Measurements from ENCODE around the gene ATP1B1.
"Not testable (repeated sequence)": the region's sequence is repeated elsewhere in the genome, so short reads cannot be mapped to it uniquely, and the experiment has no call there.

The ATP1B1 gene

DNA sequence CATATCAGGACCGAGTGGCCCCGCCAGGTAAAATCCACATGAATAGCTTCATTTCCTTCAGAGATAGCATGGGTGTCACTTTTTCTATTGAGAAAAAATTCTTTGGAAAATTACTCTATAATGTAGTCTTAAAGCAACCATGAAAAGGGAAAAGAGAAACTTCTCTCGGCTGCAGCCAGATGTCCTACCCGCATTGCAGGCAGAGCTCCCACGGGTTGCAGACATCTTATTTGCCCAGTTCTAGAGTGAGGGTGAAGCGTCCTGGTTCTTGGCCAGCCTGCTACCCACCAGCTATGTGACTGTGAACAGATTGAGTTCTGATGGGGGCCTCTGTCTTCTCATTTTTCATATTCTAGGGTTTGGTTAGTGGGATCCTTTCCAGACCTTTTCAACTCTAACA lies 5.0 kb downstream of the ATP1B1 start:
- DNase-seq (ENCODE audit: extremely low spot score, insufficient read length, low read depth) (no peak), FAIRE-seq (no peak)

DNA sequence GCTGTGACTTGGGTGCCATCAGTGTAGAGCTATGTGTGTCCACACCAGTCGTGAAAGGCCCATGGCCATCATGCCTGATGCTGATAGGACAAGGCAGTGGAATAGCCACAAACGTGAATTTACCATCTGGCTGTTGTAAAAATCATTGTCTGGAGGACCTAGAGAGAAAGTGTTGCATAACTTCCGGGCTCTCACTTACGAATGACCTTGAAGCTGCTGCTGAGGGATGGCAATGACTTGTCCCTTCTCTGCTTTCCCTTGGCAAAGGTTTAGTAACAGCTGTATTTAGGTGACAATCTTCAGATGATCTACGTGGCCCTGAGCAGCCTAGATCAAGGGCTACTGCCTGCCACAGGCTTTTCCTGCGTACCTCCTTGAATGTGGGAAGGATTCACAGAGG lies 5.8 kb downstream of the ATP1B1 start:
- DNase-seq (ENCODE audit: extremely low spot score, insufficient read length, low read depth) (no peak), FAIRE-seq (no peak)

DNA sequence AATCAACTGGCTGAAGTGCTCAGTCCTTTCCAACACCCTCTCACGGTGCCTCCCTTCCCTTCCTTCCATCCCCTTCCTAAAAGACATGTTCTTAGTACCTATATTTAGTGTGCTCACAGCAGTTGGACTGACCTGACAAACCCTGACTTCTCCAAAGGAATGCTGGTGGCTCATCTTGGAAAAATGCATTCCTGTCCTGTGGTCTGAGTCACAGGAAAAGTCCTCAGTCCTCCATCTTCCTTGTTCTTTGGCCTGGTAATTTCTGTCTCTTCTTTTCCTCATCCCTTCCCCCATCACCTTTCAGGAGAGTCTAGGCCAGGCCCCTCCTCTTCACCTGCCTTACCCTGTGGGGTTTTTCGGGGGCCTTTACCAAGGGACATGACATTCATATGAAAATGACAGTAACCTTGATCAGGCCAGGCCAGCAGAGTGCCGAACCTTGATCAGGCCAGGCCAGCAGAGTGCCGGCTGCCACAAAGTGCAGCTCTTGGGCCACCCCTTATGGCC lies 7.2 kb downstream of the ATP1B1 start:
- DNase-seq (ENCODE audit: extremely low spot score, insufficient read length, low read depth) = no peak
- no peak for FAIRE-seq

GRCh38 chr1:169115891-169116585 lies 9.5 kb downstream of the ATP1B1 start:
- peak; percentile 80 for FAIRE-seq
- peak; percentile 18 for DNase-seq (ENCODE audit: extremely low spot score, insufficient read length, low read depth)

DNA sequence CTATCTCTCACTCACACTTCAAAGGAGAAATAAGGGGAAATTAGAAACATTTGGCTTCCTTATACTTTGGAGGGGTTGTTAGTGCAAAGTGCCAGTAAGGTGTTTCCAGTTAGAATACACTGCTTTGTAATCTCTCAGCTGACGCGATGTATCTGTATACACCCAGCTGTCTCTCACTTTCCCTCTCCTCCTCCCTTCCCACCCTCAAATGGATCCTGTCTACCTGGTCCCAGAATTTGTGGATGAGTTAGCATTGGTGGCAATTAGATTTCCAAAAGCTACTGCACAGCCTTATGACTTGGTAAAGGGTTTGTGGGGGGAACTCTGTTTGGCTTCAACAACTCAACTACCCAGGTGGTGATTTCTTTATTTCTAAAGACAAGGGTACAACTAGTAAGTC lies 10.5 kb downstream of the ATP1B1 start:
- FAIRE-seq = no peak
- DNase-seq (ENCODE audit: extremely low spot score, insufficient read length, low read depth) = no peak

GRCh38 chr1:169117599-169117998 lies 11.1 kb downstream of the ATP1B1 start:
- FAIRE-seq = no peak
- DNase-seq (ENCODE audit: extremely low spot score, insufficient read length, low read depth) = no peak

- DNase-seq (ENCODE audit: extremely low spot score, insufficient read length, low read depth) = no peak
- no peak for FAIRE-seq
Observed at GRCh38 chr1:169118227-169118626, 11.7 kb downstream of the ATP1B1 start.

DNA sequence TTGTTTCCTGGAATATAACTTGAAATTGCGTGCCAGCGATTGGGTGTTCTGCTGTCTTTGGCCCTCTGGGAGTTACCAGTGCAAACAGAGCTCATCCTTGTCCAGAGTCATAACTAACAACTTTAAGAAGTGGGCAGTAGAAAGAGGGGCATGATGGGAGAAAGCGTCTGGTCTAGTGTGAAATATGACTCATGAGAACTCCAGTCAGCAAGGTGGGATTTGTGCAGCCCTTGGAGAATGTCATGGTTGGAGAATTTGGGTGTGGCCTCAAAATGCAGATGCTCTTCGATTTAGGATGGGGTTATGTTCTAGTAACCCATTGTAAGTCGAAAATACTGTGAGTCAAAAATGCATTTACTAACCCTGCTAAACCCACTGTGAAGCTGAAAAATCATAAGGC lies 12.9 kb downstream of the ATP1B1 start:
- FAIRE-seq = no peak
- DNase-seq (ENCODE audit: extremely low spot score, insufficient read length, low read depth) = no peak

- FAIRE-seq (no peak), DNase-seq (ENCODE audit: extremely low spot score, insufficient read length, low read depth) (no peak)
Observed at GRCh38 chr1:169120066-169120465, 13.6 kb downstream of the ATP1B1 start.

DNA sequence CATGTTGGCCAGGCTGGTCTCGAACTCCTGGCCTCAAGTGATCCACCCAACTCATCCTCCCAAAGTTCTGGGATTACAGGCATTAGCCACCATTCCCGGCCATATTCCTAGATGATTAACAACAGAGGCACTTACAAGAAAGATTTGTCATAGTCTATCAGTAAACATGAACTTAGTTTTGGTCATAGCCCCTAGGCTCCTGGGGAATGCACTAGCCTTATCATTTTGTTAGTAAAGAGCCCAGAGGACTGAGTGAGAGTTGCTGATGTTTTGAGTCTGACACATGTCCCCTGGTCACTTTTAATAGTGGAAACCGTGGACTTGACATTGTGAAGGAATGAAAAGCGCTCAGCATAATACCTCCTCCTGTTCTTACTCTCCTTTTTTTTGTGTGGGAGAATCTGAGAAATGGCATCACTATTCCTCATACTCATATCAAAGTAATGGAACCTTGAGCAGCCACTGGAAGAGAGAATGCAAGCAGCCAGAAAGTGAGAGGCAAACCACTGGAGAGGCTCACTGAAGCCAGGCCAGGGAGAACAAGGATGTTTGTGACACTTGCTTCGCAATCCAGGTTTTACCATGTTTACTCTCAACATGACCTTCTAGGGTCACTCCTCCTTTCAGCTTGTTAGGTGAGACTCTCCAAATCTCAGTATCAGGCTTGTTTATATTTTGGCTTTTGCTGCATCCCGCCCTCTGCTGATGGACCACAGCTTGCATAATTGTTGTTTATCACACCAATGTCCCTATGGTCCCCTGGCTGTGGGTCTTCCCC lies 14.8 kb downstream of the ATP1B1 start:
- no peak for DNase-seq (ENCODE audit: extremely low spot score, insufficient read length, low read depth)
- no peak for FAIRE-seq

- DNase-seq (ENCODE audit: extremely low spot score, insufficient read length, low read depth) (no peak), FAIRE-seq (peak; percentile 61)
Observed at GRCh38 chr1:169122976-169123375, 16.5 kb downstream of the ATP1B1 start.

GRCh38 chr1:169124459-169124858 lies 18.0 kb downstream of the ATP1B1 start:
- FAIRE-seq = no peak
- no peak for DNase-seq (ENCODE audit: extremely low spot score, insufficient read length, low read depth)

DNA sequence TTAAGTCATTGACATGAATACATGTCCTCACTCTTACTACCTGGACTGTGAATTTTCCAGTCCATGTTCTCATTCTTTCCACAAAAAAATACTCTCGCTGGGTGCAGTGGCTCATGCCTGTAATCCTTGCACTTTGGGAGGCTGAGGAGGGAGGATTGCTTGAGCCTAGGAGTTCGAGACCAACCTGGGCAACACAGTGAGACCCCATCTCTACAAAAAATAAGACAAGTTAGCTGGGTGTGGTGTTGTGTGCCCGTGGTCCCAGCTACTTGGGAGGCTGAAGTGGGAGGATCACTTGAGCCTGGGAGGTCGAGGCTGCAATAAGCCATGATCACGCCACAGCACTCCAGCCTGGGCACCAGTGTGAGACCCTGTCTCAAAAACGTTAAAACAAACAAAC lies 19.1 kb downstream of the ATP1B1 start:
- FAIRE-seq = not testable (repeated sequence)

DNA sequence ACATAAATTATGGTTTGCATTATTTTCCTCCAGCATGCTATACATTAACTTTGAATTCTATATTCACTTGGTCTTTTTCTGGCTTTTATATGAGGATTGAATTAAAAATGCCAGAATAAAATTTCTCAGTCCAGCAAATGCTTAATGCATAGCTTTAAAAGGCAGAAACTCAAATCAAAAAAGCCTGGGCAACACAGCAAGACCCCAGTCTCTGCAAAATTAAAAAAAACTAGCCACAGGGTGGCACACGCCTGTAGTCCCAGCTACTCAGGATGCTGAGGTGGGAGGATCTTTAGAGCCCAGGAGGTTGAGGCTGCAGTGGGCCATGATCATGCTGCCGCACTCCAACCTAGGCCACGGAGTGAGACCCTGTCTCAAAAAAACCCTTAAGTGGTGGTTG lies 19.8 kb downstream of the ATP1B1 start:
- no peak for FAIRE-seq

More for the DNA sequence above, 19.1 kb downstream of the ATP1B1 start:
- DNase-seq (ENCODE audit: extremely low spot score, insufficient read length, low read depth) = not testable (repeated sequence)

GRCh38 chr1:169127305-169127704 lies 20.8 kb downstream of the ATP1B1 start:
- DNase-seq (ENCODE audit: extremely low spot score, insufficient read length, low read depth) = no peak
- no peak for FAIRE-seq

More for the DNA sequence above, 19.8 kb downstream of the ATP1B1 start:
- DNase-seq (ENCODE audit: extremely low spot score, insufficient read length, low read depth) = no peak

DNA sequence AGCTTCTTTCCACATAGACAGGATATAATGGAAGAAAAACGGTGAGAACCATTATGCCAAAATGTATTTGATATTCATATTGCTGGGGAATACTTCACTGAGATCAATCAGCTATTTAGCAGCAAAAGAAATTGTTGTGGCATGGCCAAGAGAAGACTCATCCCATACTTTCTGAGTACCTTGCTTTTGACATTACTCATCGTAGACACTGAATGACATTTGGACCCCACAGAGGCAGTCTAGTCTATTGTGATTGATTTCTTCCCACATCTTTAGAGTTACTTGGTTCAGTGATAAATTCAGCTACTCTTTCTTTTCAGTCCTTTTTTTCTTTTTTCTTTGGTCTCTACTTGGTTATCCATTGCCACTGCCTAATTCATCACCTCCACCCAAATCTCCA lies 22.1 kb downstream of the ATP1B1 start:
- no peak for FAIRE-seq

DNA sequence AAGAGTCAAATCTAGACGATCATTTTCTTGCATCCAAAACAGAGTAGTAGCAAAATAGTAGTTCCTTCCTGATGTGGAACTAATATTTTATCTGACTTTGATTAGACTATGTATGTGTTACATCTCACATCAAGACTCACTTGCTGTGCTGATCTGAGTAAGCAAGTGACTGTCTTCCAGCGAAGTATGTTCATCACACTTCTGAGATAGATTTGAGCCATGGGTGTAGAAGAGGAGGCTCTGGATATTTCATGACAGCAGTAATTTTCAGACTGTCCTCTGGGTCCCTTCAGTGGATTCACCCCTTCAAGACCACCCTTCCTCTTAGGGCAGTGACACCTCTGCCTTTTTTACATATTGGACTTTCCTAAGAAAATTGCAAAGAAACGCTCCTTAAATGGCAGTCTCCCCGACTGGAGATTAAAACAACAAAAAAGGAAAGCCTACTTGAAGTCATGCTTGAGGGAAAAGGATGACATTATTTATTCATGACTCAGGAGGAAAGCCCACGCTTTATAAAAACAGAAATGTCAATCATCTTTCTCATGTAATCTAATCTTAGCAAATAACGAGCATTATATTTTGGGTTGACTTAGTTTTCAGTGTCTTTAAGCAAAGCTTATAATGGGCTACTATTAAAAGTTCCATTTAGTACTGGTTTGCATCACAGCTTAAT lies 22.8 kb downstream of the ATP1B1 start:
- no peak for DNase-seq (ENCODE audit: extremely low spot score, insufficient read length, low read depth)
- no peak for FAIRE-seq

More for the DNA sequence above, 22.1 kb downstream of the ATP1B1 start:
- DNase-seq (ENCODE audit: extremely low spot score, insufficient read length, low read depth) = no peak

DNA sequence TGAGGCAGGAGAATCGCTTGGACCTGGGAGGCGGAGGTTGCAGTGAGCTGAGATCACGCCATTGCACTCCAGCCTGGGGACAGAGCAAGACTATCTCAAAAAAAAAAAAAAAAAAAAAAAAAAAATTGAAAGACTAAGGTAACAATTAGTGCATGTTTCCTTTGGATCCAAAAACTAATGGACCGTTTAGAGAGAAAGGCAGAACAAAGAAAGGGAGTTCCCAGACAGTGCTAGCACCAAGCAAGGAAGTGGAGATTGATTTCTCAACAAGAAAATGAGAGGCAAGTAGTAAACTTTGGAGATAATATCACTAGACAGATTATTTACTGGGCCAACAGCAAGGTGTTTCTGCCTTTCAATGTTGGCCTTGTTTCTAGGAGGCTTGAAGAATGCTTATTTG lies 24.2 kb downstream of the ATP1B1 start:
- no peak for DNase-seq (ENCODE audit: extremely low spot score, insufficient read length, low read depth)
- FAIRE-seq = no peak

- no peak for DNase-seq (ENCODE audit: extremely low spot score, insufficient read length, low read depth)
- no peak for FAIRE-seq
Observed at GRCh38 chr1:169132512-169133227, 26.2 kb downstream of the ATP1B1 start.

DNA sequence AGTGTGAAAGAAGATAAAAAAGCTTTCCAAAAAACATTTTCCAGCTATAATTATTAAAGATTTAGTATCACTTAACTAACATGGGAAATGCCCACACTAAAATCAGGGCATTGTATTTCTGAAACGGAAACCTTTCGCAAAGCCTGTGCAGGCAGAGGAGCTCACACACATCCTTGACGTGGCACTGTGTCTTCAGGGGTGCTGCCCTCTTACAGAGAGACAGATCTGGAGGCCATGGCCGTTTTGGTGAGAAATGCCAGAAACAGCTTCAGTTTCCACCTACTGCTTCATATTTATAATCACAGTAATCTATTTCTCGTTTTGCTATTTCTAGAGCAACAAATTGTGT lies 26.7 kb downstream of the ATP1B1 start:
- FAIRE-seq = no peak
- no peak for DNase-seq (ENCODE audit: extremely low spot score, insufficient read length, low read depth)
